Suprapubic skin (tissue), 3 donors: Measurements from ENCODE around the gene ATP5PB.

ENCODE experiments used
- CTCF ChIP-seq, 2 donors: fragments of 200-600 bp in 1 of 2; fragments of 450-650 bp in 1 of 2; sonication (generic) in 1 of 2; IDR thresholded peaks; one replicate each; pipeline ENCODE4 v1.5.1; 2016 to 2019; ENCODE audit warnings: antibody characterized with exemption in 2 of 2, mild to moderate bottlenecking in 1 of 2, moderate library complexity in 1 of 2
- POLR2AphosphoS5 ChIP-seq, 3 donors: sonication (generic); formaldehyde crosslinking; IDR thresholded peaks; one replicate each; pipeline ENCODE4 v1.6.1; 2017; ENCODE audit warnings: antibody characterized with exemption in 3 of 3

DNA sequence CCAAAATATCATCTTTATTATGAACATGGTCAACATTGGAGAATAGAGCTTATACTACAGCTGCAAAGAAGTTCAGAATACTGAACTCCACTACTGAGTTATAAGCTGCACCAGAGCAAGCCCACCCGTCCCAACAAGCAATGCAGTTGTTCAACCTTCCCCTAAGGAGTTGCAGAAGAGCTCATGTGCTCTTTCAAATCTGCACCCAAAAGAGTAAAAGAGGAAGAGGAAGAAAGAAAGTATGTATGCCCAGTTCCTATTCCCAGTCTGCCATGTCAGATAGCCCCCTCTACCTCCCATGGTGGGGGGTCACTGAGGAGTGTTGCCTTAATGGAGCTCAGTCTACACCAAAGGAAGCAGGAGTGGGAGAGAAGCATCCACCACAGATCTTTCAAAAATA lies 31.4 kb downstream of the ATP5PB start:
- TF ChIP-seq POLR2AphosphoS5 (IDR thresholded peaks at IDR 0.05) (no peak), CTCF (IDR thresholded peaks at IDR 0.05) (no peak)
